Type B pancreatic cell (in vitro differentiated cells): ENCODE results near the gene COL8A2. TPM values are rescaled to one million over a fixed set of nuclear protein-coding genes. Genes with fewer than 3 reads are reported as not detected.

ENCODE experiments used
- total RNA-seq: library from RNA; stranded (reverse); gene quantifications from 2 replicates; pipeline ENCODE4 v1.2.1, GENCODE V29; 2021; ENCODE audit warnings: low replicate concordance

The COL8A2 gene
- total RNA-seq, 1 donor from 2014 or later: 2.5 TPM

Other genes starting within 250 kb of the COL8A2 start
- 37.3 and 47.7 TPM in 2 replicates for gene AGO1, start 242.0 kb downstream of the COL8A2 start, total RNA-seq
- 20.1 and 30.6 TPM in 2 replicates for gene AGO3, start 194.1 kb downstream of the COL8A2 start, total RNA-seq
- 2.1 and 9.6 TPM in 2 replicates for gene TEKT2, start 41.1 kb downstream of the COL8A2 start, total RNA-seq
- 29.5 and 31.9 TPM in 2 replicates for gene ADPRS, start 36.3 kb downstream of the COL8A2 start, total RNA-seq
- 63.4 and 75.6 TPM in 2 replicates for gene TRAPPC3, start 24.3 kb upstream of the COL8A2 start, total RNA-seq
- 94.5 and 112 TPM in 2 replicates for gene MAP7D1, start 30.9 kb upstream of the COL8A2 start, total RNA-seq
- 122 and 135 TPM in 2 replicates for gene THRAP3, start 99.2 kb upstream of the COL8A2 start, total RNA-seq
- 15.7 and 32.5 TPM in 2 replicates for gene SH3D21, start 181.1 kb upstream of the COL8A2 start, total RNA-seq
- 23.3 and 39.5 TPM in 2 replicates for gene EVA1B, start 198.4 kb upstream of the COL8A2 start, total RNA-seq